Mesothelial cell of epicardium (in vitro differentiated cells): ENCODE measurements around the gene ARHGAP18. TPM values are rescaled to one million over a fixed set of nuclear protein-coding genes. Genes with fewer than 3 reads are reported as not detected.

Experiments used
- DNase-seq, 2 experiments: peaks; one replicate each; pipeline ENCODE4 v3.0.0; 2021; ENCODE audit warnings: low spot score in 2 of 2; ENCODE audit not compliant: unreplicated experiment in 2 of 2
- H3K27ac Mint-ChIP-seq: 2 replicates; pipeline ENCODE4 v1.8.0; 2021; ENCODE audit warnings: mixed read lengths
- H3K27me3 Mint-ChIP-seq: 2 replicates; pipeline ENCODE4 v1.8.0; 2021; ENCODE audit warnings: low read depth, mixed read lengths
- H3K36me3 Mint-ChIP-seq: 2 replicates; pipeline ENCODE4 v1.8.0; 2021; ENCODE audit warnings: mixed read lengths
- H3K4me1 Mint-ChIP-seq: 2 replicates; pipeline ENCODE4 v1.8.0; 2021; ENCODE audit warnings: mixed read lengths
- H3K4me3 Mint-ChIP-seq: 2 replicates; pipeline ENCODE4 v1.8.0; 2021; ENCODE audit warnings: mild to moderate bottlenecking, moderate library complexity, mixed read lengths
- H3K9me3 Mint-ChIP-seq: 2 replicates; pipeline ENCODE4 v1.8.0; 2021; ENCODE audit warnings: mixed read lengths
- total RNA-seq: library from RNA; stranded (reverse); gene quantifications from 3 replicates; pipeline ENCODE4 v1.2.1, GENCODE V29; 2021
- TF ChIP-seq, protein P1 (sequence below): fragments of 200-600 bp; sonication (generic); IDR thresholded peaks from one replicate; pipeline ENCODE4 v1.5.0; 2021; ENCODE audit warnings: antibody characterized with exemption; ENCODE audit not compliant: unreplicated experiment

Gene ARHGAP18
- total RNA-seq, 1 donor from 2014 or later: 10.5 TPM

DNA sequence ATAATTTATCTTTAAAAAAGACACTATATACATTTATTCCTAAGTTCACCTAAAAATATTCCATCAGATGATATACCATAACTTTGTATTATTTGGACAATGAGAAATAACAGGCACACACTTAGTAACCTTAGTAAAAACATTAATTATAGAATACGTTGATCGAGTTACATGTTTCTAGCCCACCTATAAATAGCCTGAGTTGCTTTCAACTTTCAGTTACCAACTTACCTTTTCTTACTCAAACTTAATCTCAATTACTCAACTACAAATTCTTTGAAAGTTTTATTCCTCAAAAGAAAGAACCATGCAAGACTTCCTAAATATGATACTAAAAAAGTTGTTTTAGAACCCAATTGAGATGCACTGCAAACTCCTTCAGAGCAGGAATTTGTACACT lies 12.2 kb downstream of the ARHGAP18 start:
- DNase-seq: no peak
- Mint-ChIP-seq H3K27ac (no peak overlapping the region), H3K4me1 (peaks cover 11% of the 10 kb centered on the region), H3K27me3 (no peaks in the 10 kb centered on the region), H3K4me3 (no peak overlapping the region), H3K36me3 (peaks cover 2% of the 10 kb centered on the region), H3K9me3 (peaks cover 4% of the 10 kb centered on the region)
- TF ChIP-seq, protein P1, sequence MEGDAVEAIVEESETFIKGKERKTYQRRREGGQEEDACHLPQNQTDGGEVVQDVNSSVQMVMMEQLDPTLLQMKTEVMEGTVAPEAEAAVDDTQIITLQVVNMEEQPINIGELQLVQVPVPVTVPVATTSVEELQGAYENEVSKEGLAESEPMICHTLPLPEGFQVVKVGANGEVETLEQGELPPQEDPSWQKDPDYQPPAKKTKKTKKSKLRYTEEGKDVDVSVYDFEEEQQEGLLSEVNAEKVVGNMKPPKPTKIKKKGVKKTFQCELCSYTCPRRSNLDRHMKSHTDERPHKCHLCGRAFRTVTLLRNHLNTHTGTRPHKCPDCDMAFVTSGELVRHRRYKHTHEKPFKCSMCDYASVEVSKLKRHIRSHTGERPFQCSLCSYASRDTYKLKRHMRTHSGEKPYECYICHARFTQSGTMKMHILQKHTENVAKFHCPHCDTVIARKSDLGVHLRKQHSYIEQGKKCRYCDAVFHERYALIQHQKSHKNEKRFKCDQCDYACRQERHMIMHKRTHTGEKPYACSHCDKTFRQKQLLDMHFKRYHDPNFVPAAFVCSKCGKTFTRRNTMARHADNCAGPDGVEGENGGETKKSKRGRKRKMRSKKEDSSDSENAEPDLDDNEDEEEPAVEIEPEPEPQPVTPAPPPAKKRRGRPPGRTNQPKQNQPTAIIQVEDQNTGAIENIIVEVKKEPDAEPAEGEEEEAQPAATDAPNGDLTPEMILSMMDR: no peak

DNA sequence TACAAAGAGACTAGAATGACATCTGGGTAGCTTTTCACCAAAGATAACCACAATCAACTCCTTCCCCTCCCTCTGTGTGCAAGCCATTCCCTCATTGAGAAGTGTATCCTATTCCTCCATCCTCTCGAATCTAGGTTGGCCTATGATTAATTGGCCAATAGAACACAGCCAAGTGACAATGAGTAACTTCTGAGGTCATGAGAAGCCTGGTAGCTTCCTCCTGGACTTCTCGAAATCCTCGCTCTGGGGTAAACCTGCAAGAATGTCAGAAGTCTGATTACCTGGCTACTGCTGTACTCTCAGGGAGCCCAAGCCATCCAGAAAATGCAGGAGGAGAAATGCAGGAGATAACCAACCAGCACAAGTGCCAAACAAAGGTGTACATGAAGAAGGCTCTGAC lies 13.1 kb downstream of the ARHGAP18 start:
- no peak overlapping the region for H3K4me3 Mint-ChIP-seq
- peaks cover 4% of the 10 kb centered on the region for H3K9me3 Mint-ChIP-seq
- TF ChIP-seq, protein P1: no peak
- peaks cover 11% of the 10 kb centered on the region for H3K4me1 Mint-ChIP-seq
- DNase-seq: no peak
- H3K36me3 Mint-ChIP-seq: peaks cover 2% of the 10 kb centered on the region
- H3K27ac Mint-ChIP-seq: no peak overlapping the region
- H3K27me3 Mint-ChIP-seq: no peaks in the 10 kb centered on the region

DNA sequence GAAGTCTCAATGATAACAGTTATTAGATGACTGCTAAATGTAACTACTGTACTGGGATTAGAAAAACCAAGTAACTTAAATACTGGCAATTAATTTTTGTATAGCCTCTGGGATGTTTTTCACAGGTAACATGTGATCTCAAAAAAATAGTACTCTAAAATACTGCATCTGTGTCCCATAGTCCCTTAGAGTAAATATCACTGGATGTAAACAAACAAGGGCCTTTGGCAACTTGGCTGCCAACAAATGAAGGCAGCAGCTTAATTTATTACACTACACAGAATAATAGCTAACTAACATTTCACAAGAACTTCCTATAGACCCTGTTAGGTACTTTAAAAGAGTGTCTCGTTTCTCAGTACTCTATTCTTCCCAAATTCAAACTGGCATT lies 14.0 kb downstream of the ARHGAP18 start:
- Mint-ChIP-seq H3K4me3 (no peak overlapping the region), H3K9me3 (peaks cover 4% of the 10 kb centered on the region), H3K27ac (no peak overlapping the region), H3K4me1 (peaks cover 11% of the 10 kb centered on the region), H3K36me3 (peaks cover 2% of the 10 kb centered on the region), H3K27me3 (no peaks in the 10 kb centered on the region)
- TF ChIP-seq, protein P1: no peak
- DNase-seq: no peak

DNA sequence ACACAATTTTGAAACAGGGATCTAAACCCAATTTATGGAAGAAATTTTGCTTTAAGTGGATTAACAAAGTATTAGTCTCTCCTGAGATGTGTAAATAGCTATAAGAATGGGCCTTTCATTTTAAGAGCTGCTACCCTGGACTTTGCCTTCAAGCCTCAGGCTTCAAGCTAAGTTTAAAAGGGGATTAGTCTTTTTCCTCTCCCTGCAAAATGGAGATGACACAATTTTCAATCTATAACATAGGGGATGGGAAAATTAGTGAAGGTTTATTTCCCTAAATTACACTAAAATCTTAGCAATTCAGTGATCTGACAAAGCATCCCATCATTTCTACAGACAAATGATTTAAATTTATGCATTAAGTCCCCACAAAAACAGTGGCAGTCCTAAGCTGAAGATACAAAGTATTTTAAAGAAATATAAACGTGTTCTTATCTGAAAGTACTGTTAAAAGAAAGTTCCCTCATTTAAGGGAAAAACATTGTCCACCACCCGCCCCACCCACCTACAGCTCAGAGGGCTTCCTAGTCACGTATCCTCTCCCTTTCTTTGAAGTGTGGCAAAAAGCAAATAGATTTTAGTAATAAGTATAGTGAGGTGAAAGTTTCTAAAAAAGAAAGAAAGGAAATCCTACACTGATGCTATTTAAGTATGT lies 14.5 kb downstream of the ARHGAP18 start:
- TF ChIP-seq, protein P1: no peak
- DNase-seq: no peak
- H3K27ac Mint-ChIP-seq: no peak overlapping the region
- peaks cover 4% of the 10 kb centered on the region for H3K9me3 Mint-ChIP-seq
- H3K4me1 Mint-ChIP-seq: peaks cover 11% of the 10 kb centered on the region
- no peaks in the 10 kb centered on the region for H3K27me3 Mint-ChIP-seq
- H3K36me3 Mint-ChIP-seq: peaks cover 2% of the 10 kb centered on the region
- no peak overlapping the region for H3K4me3 Mint-ChIP-seq

DNA sequence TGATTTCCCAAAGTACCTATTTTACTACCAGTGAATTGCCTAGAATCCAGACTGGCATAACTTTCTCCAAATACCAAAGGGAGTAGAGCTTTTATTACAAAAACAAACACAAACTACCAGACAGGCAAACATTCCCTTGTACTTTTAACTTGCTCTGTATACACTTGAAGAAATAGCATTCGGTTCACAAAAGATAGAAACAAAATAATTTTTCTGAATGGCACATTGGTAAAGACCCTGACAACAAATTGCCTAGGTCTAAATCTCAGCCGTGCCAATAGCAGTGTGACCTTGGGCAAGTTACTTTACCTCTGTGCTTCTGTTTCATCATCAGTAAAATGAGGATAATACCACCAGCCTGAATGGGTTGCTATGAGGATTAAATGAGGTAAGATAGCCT lies 15.9 kb downstream of the ARHGAP18 start:
- H3K9me3 Mint-ChIP-seq: no peaks in the 10 kb centered on the region
- TF ChIP-seq, protein P1: no peak
- H3K4me1 Mint-ChIP-seq: peaks cover 19% of the 10 kb centered on the region
- no peak overlapping the region for H3K27ac Mint-ChIP-seq
- H3K27me3 Mint-ChIP-seq: no peaks in the 10 kb centered on the region
- H3K4me3 Mint-ChIP-seq: no peak overlapping the region
- no peak for DNase-seq
- no peaks in the 10 kb centered on the region for H3K36me3 Mint-ChIP-seq
